DMS 273 treated with DMSO at 0.1 percent for 48 hours (cell line): ENCODE data around the gene KRTAP10-1.
A peak's percentile ranks its signal among the peaks of the same experiment; 100 is the strongest.

Source experiments
- DNase-seq: peaks from one replicate; lab custom pipeline; 2025; lab: John Stamatoyannopoulos, UW

The KRTAP10-1 gene

DNA sequence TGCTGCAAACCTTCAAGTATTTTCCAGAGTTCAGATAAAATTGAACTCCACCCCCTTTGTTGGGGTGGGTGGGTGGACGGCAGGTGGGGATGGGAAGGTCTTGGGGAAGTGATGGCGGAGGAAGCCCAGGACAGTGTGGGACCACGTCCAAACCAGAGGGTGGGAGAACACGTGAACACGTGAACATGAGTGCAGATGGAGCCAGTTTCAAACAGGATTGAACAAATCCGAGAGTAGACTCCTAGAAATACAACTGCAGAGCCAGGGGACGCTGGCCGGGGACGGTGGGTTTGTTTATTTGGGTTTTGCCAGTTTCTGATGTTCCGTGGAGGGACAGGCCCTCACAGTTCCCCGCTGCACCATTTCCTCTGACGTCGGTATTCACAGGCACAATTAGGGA is 8.4 kb upstream of the KRTAP10-1 start:
- no peak for DNase-seq

DNA sequence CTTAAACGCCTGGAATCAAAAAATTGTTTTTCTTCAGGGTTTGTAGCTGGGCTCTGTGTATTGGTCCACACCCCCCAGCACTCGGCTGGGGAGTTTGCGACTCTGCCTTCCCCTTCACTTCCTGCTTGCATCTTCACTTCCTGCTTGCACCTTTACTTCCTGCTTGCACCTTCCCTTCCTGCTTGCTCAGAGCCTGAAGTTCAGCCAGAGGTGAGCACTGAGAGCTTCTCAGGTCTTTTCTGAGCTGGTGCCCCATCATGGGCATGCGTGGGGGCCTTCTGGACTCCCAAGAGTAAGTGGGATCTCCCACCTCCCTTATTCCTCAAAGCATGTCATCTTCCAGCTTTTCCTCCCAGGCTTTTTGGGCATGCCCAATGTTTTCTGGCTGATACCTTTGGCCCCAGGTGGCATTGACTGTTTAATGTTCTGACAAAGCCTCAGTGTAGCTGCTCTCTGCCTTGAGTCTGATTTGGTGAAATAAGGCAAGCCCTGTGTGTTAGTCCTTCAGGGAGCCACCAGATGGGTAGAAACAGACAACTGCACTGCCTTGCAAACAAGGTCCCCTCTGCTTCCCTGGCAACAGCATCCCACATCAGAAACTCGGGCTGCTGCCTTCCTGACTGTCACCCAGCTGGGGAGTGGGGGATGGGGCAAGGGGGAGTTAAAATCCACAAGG is 7.8 kb upstream of the KRTAP10-1 start:
- no peak for DNase-seq

DNA sequence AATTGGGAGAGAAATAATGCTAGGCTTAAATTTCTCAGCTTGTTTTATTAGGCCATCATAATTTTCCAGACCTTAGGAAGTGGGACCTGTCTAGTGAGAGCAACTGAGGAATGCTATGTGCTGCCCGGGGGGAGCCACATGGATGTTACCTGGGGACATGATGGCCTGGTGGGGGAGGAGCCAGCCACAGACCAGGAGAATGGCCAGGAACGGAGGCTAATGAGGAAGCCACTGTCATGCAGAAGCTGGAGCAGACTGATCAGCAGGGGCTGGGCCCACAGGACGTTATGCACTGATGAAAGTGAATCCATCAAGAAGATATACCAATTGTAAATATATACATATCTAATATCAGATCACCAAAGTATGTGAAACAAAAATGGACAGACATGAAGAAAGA is 4.6 kb upstream of the KRTAP10-1 start:
- no peak for DNase-seq

DNA sequence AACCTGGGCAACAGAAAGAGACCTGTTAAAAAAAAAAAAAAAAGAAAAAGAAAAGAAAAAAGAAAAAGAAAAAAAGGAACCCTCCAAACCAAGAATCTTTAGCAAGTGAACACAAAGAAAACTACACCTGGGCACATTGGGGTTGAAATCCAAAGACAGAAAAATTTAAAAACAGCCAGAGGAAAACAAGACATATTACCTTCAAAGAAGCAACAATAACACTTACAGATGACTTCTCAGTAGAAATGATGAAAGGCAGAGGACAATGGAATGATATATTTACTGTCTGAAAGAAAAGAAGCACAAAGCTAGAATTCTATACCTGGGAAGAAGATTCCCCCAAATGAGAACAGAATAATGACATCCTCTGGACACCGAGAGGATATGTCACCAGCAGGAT is 2.7 kb upstream of the KRTAP10-1 start:
- DNase-seq = no peak

DNA sequence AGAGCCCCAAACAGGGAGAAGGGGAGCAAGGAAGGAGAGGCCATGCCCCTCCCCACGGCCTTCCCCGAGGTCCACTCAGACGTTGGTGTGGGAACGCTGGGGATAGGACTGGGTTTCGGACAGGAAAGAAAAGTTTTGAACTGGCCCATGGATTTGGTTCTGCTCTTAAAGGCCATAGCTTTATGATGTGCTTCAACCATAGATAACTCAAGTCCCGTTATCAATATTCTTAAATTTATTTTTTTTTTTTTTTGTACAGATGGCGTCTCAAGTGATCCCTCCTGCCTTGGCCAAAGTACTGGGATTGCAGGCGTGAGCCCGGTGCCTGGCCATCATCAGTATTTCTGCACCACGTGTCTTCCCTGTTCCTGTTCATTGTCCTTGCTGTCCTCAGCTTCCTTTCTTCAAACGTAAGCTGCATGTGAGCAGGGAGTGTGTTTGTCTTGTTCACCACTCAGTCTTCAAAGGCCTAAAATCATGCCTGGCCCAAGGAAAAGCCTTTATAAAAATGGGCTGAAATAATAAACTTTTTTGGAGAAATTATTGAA is 820 bp upstream of the KRTAP10-1 start:
- no peak for DNase-seq

DNA sequence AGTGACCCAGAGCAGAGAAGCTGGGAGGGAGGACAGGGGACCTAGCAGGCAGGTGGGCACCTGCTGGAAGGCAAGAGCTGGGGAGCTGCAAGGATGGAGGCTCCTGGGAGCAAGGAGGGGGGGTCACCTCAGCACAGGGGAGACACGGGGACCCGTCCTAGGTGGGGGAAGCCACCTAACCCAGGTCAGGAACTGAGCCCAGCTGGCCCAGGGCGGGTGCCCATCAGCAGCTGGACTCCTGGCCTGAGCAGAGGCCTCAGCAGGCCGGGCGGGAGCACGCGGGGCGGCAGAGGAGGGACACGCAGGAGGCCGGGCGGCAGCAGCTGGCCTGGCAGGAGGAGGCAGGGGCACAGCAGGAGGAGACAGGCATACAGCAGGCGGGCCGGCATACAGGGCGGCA is 949 bp downstream of the KRTAP10-1 start:
- no peak for DNase-seq

DNA sequence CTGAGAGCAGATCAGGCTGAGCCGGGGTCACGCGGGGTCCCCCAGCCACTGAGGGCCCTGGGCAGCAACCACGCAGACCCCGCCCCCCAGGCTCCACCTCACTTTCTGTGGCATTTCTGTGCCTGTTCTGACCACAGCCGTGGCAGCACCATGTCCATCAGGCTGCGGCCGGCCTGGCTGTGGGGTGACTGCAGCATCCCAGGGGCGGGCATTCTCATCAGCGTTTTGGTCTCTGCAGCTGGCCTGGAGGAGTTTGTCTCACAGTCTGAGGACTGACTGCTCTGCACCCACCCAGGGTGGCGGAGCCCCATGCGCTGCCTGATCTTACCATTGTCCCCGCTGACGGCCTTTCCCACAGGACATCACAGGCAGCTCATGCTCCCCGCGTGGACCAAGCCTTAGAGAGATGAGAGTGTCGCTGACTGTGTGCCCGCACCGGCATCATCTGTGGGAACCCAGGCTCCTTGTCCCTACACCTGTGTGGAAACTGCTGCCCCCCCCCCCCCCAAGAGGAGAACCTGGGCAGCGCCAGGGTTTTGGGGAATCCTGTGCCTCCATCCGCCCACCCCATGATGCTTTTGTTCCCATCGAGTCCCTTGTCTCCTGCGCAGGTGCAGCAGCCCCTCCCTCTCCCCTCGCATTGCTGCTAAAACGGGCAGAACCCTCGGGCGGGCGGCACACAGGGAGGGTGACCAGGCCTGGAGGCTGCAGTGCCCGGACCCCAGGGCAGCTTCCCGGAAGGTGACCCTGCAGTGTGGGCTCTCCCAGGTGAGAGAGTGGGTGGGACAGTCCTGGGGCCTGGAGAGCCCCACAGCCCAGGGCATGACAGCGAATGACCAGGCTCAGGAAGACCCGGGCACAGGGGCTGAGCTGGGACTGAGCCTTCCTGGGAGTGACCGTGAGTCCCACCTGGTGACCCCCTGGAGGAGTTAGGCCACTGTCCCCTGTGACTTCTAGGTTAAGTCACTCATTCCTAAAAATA is 1.8 kb downstream of the KRTAP10-1 start:
- no peak for DNase-seq

DNA sequence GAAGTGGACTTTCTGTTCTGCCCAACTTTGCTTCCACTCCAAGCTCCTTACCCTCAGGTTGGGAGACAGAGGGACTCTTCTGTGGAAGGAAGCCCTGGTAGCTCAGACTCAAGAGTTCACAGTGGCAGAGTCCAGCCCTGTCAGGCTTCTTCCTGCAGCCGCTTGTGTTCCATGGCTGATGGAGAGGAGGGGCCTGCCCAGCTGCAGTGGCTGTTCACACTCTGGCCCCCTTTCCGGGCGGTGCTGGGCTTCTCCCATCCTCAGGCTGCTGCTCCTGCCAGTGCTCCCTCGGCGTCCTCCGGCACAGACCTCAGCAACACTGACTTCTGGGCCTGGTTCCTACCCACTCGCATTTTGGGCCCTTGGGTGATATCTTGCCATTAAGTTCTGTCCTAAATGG is 4.0 kb downstream of the KRTAP10-1 start:
- DNase-seq = no peak

DNA sequence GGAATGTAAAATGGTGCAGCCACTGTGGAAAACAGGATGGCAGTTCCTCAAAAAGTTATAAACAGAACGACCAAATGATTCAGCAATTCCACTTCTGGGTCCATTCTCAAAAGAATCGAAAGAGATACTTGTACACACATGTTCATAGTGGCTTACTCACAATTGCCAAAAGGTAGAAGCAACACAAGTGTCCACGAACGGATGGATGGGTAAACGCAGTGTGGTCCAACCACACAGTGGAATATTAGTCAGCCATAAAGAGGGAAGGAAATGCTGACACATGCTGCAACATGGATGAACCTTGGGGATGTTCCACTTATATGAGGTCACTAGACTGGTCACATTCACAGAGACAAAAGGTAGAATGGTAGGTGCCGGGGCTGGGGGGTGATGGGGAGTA is 5.3 kb downstream of the KRTAP10-1 start:
- DNase-seq = no peak

DNA sequence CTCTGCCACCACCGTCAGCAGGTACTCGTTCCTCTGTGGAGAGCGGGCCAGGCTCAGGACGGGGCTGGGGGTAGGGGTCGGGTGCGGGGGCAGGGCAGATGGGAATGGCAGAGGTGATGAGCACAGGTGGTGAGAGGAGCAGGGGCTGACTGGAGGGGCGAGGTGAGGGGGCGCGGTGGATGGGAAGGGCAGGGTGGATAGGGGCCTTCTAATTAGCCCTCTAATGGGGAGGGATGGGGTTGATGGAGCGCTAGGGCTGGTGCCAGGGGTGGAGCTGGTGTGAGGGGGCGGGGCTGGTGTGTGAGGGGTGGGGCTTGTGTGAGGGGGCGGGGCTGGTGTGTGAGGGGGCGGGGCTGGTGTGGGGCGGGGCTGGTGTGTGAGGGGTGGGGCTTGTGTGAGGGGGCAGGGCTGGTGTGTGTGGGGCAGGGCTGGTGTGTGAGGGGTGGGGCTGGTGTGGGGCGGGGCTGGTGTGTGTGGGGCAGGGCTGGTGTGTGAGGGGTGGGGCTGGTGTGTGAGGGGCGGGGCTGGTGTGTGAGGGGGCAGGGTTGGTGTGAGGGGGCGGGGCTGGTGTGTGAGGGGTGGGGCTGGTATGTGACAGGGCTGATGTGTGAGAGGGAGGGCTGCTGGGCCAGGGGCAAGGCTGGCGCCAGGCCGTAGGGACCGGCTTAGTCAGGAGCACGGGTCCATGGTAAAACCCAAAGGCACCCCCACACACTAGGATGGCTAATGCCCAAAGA is 5.9 kb downstream of the KRTAP10-1 start:
- DNase-seq = no peak

DNA sequence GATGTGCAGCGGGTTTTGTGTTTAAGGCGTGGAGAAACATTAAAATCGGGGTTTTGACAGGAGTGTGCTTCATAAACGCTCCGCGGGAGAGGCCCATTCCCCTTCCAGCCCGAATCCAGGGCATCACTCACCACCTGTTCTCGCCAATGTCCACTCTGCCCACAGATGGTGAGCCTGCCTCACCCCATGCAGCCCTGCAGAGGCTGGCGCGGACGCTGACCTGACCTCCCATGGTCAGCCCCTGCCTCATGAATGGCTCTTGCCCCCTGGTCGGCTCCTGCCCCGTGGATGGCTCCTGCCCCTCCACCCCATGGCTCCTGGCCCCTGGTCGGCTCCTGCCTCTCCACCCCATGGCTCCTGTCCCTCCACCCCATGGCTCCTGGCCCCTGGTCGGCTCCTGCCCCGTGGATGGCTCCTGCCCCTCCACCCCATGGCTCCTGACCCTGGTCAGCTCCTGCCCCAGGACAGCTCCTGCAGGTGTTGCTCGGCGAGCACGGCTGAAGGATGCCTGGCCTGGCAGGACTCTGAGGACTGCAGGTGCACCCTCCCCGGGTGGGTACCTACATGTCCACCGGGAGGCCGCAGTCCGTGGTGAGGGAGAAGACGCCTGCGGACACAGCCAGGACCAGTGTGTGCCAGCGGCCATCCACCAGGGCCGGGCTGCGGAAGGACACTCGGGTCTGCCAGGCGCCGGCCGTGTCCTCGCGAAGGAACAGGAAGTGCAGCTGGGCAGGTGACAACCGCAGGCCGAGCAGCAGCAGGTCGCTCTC is 6.7 kb downstream of the KRTAP10-1 start:
- no peak for DNase-seq

DNA sequence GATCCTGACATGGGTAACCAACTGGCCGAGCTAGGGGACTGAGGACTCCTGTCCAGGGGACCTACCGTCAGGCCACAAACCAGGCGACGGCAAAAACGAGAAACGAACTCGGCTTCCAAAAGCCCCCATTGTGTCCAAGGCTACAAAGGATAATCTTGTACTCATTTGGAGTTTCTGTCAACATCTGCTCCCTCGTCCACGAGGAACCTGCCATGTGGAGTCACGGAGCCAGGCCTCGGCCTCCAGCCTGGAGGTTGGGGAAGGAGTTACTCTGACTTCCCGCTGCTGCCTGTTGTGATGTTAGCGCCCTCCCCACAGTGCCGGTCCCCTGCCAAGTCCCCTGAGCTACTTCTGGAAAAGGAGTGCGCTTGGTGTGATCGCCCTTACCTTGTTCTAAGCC is 7.3 kb downstream of the KRTAP10-1 start:
- no peak for DNase-seq

DNA sequence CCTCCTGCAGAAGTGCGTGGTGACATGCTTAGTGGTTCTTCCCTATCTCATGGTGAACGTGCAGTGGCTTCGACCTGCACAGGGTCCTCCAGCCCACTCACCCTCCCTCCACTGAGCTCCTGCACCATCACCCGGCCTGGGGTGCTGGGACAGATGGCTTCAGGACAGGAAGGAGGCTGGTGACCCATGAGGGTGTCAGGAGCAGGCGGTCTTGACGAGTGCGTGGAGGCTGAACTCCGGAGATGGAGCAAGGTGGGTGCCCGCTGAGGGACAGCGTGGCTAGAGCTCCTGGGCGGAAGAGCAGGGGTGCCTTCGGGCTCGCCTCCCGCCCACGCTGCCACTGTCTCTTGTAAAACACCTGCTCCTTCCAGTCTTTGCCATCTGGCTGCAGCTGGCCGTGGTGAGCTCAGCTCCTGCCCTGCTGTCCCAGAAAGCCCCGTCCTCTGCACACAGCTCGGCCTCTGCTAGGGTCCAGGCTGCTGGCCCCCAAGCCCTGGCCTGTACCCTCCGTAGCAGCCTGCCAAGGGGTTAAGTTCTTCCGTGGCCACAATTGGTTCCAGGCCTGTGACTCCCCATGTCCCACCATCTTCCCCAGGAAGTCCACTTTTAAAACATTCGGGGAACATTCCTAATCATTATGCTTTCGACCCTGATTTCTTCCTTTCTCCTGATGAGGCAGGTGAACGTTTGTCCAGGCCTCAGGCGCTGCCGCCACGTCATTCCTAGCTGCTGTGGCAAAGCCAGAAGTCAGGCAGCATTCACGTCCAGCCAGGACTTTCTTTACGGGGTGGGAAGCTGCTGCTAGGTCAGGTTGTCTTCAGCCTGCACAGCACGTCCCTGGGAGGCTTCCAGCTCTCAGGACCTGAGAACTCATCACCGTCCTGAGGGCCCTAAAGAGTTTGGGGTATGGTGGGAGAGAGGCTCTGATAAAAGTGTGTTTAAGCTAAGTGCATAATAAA is 8.1 kb downstream of the KRTAP10-1 start:
- peak; percentile 50 for DNase-seq

DNA sequence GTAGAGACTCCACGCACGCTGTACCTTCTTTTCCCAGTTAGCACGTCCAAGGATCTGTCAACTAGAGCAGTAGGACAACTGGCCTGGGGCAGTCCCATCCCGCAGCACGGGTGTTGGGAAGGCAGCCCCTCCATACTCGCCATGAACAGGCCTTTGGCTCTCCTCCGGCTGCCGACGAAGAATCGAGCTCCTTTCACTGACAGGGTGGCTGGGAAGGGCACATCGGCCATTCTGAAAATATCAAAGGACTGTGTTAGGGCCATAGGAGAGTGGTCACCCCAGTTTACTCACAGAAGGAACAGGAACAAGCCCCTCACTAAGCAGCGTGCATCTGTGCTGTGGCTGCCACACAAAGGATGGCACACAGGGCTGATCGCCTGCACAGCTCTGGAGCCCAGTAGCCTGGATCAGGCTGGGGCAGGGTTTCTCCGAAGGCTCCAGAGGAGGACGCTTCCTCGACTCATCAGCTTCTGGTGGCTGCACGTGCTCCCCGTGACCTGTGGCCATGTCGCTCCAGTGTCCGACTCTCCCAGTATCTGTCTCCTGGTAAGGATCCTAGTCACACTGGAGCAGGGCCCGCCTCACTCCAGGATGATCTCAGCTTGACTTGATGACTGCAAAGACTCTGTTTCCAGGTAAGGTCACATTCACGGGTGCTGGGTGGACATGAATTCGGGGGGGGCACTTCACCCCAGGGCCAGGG is 8.9 kb downstream of the KRTAP10-1 start:
- no peak for DNase-seq

DNA sequence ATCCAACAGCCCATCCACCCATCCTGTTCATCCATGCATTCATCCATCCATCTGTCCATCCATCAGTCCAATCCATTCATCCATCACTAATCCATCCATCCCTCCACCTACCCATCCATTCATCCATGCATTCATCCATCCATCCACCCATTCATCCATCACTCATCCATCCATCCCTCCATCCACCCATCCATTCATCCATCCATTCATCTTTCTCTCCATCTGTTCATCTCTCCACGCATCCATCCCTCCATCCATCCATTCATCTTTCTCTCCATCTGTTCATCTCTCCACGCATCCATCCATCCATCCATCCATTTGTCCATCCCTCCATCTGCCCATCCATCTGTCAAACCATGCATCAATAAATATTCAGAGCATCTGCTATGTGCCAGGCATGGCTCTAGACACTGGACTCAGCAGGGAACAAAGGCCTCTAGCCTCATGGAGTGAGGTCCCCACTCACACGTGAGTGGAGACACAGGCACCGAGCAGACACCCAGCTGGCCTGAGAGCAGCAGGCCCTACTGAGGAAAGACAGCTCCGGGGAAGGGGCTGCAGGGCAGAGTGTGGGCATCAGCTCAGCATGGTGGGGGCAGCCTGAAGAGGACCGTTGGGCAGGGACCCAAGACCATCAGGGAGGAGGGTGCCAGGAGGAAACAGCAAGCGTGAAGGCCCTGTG is 9.6 kb downstream of the KRTAP10-1 start:
- peak; percentile 21 for DNase-seq

DNA sequence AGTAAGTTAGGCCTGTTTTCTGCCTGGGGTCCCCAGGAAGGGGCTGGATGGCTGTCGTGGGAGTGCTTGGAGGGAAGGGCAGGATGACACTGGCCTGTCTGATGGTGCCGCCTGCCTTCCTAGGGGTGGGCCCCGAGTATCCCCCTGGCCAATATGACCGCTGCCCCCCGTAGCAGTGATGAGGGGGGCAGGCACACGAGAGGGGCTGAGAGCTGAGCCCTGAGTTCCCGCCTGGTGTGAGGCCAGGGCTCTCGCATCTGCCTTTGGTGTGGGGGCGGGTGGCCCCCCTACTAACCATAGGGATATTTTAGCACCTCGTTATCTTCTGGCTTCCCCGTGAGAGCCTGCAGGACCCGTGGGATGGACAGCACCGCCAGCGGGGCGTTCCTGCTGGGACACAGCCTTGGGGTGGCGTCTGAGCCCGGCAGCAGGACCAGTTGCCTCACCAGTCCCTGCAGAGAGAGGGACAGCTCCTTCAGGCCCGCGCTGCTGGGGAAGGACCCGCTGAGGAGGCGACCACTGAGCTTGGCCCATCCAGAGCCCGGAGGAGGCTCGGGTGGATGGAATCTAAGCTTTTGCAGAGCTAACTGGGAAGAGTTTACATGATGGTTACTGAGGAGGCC is 10.4 kb downstream of the KRTAP10-1 start:
- DNase-seq = no peak

DNA sequence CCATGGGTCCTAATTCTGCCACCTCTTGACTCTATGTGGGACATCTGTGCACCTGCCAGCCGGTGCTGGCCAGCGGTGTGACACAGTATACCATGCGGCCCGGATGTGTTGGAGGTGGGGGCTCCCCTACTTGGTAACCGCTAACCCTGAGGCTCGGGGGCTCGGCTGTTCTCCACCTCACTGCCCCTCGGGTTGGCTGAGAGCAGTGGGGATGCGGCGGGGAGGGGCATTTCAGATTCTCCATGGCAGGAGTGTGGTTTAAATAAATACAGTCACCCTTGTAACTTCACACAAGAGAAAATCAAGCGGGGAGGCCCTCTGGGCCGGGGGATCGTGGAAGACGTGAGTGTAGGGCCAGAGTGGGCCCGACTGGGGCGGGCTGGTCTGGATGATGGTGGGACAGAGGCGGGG is 11.0 kb downstream of the KRTAP10-1 start:
- DNase-seq = no peak

DNA sequence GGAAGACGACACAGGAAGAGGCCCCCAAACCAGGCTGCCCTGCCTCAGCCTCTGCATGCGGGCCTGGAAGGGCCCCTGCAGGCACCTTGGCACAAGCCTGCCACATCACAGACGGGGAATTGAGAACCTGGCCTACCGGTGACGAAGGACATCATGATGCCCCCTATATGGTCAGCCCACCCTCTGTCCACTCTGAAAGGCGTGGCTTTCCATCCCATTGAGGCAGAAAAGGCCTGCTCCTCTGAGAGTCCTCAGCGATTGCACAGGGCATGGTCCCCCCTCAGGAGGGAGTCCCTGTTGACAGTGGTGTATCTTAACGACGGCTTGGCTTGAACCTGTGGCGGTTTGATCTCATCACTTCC is 11.4 kb downstream of the KRTAP10-1 start:
- no peak for DNase-seq
